ENCODE data around the gene DHODH. TPM values are rescaled to one million over a fixed set of nuclear protein-coding genes. Genes with fewer than 3 reads are reported as not detected.
A peak's percentile ranks its signal among the peaks of the same experiment; 100 is the strongest.

Gene DHODH
- total RNA-seq, 1 donor from 2014 or later: 7.9 TPM

GRCh38 chr16:72009779-72010178 is 1.2 kb downstream of the DHODH start:
- no peak for TF ChIP-seq CTCF (IDR thresholded peaks at IDR 0.05; ENCODE audit: insufficient read depth, low read length, poor library complexity, severe bottlenecking)
- no peak for DNase-seq (ENCODE audit: low read depth)
- H3K27me3 ChIP-seq (ENCODE audit: control insufficient read depth, insufficient read depth, low read length): no peaks in the 10 kb centered on the region
- H3K36me3 ChIP-seq (ENCODE audit: control insufficient read depth, insufficient read depth, low read length): no peaks in the 10 kb centered on the region
- no peak overlapping the region for H3K4me3 ChIP-seq (ENCODE audit: low read depth, low read length)

- DNase-seq (ENCODE audit: low read depth): no peak
- Histone ChIP-seq H3K27me3 (ENCODE audit: control insufficient read depth, insufficient read depth, low read length) (no peaks in the 10 kb centered on the region), H3K4me3 (ENCODE audit: low read depth, low read length) (no peak overlapping the region), H3K36me3 (ENCODE audit: control insufficient read depth, insufficient read depth, low read length) (no peaks in the 10 kb centered on the region)
- TF ChIP-seq CTCF (IDR thresholded peaks at IDR 0.05; ENCODE audit: insufficient read depth, low read length, poor library complexity, severe bottlenecking): no peak
These were observed 4.1 kb downstream of the DHODH start for GRCh38 chr16:72012607-72013006.

GRCh38 chr16:72013389-72013788 is 4.8 kb downstream of the DHODH start:
- H3K27me3 ChIP-seq (ENCODE audit: control insufficient read depth, insufficient read depth, low read length): no peaks in the 10 kb centered on the region
- DNase-seq (ENCODE audit: low read depth): peak; percentile 52
- no peak overlapping the region for H3K4me3 ChIP-seq (ENCODE audit: low read depth, low read length)
- TF ChIP-seq CTCF (IDR thresholded peaks at IDR 0.05; ENCODE audit: insufficient read depth, low read length, poor library complexity, severe bottlenecking): no peak
- H3K36me3 ChIP-seq (ENCODE audit: control insufficient read depth, insufficient read depth, low read length): no peaks in the 10 kb centered on the region

GRCh38 chr16:72013888-72014581 is 5.5 kb downstream of the DHODH start:
- no peak for TF ChIP-seq CTCF (IDR thresholded peaks at IDR 0.05; ENCODE audit: insufficient read depth, low read length, poor library complexity, severe bottlenecking)
- Histone ChIP-seq H3K27me3 (ENCODE audit: control insufficient read depth, insufficient read depth, low read length) (no peaks in the 10 kb centered on the region), H3K36me3 (ENCODE audit: control insufficient read depth, insufficient read depth, low read length) (no peaks in the 10 kb centered on the region), H3K4me3 (ENCODE audit: low read depth, low read length) (no peak overlapping the region)
- no peak for DNase-seq (ENCODE audit: low read depth)

GRCh38 chr16:72014675-72015074 is 6.1 kb downstream of the DHODH start:
- Histone ChIP-seq H3K27me3 (ENCODE audit: control insufficient read depth, insufficient read depth, low read length) (no peaks in the 10 kb centered on the region), H3K36me3 (ENCODE audit: control insufficient read depth, insufficient read depth, low read length) (no peaks in the 10 kb centered on the region), H3K4me3 (ENCODE audit: low read depth, low read length) (no peak overlapping the region)
- DNase-seq (ENCODE audit: low read depth): no peak
- no peak for TF ChIP-seq CTCF (IDR thresholded peaks at IDR 0.05; ENCODE audit: insufficient read depth, low read length, poor library complexity, severe bottlenecking)

- H3K36me3 ChIP-seq (ENCODE audit: control insufficient read depth, insufficient read depth, low read length): no peaks in the 10 kb centered on the region
- no peak for TF ChIP-seq CTCF (IDR thresholded peaks at IDR 0.05; ENCODE audit: insufficient read depth, low read length, poor library complexity, severe bottlenecking)
These were observed 6.6 kb downstream of the DHODH start for GRCh38 chr16:72015124-72015523.

More at GRCh38 chr16:72015124-72015523, 6.6 kb downstream of the DHODH start:
- DNase-seq (ENCODE audit: low read depth): no peak
- H3K4me3 ChIP-seq (ENCODE audit: low read depth, low read length): no peak overlapping the region
- H3K27me3 ChIP-seq (ENCODE audit: control insufficient read depth, insufficient read depth, low read length): no peaks in the 10 kb centered on the region
